Measurements from ENCODE around the gene ADIPOQ. TPM values are rescaled to one million over a fixed set of nuclear protein-coding genes. Genes with fewer than 3 reads are reported as not detected.
"Not testable (repeated sequence)": the region's sequence is repeated elsewhere in the genome, so short reads cannot be mapped to it uniquely, and the experiment has no call there.

The ADIPOQ gene
- total RNA-seq, 1 donor from 2014 or later: 8.2 TPM

GRCh38 chr3:186815435-186815834 is 27.1 kb upstream of the ADIPOQ start:
- TF ChIP-seq CTCF (IDR thresholded peaks at IDR 0.05): no peak
- no peaks in the 10 kb centered on the region for H3K9me3 ChIP-seq
- H3K27me3 ChIP-seq: no peaks in the 10 kb centered on the region
- no peak for DNase-seq (ENCODE audit: low spot score in 2 of 2)
- H3K4me3 ChIP-seq: no peak overlapping the region
- H3K4me1 ChIP-seq: no peaks in the 10 kb centered on the region
- H3K36me3 ChIP-seq: no peaks in the 10 kb centered on the region
- intact Hi-C loops (cut with DNase I): no loop called here
- no peak overlapping the region for H3K27ac ChIP-seq

- H3K4me3 ChIP-seq: no peak overlapping the region
- no peaks in the 10 kb centered on the region for H3K36me3 ChIP-seq
- DNase-seq (ENCODE audit: low spot score in 2 of 2): no peak
- H3K27ac ChIP-seq: no peak overlapping the region
- H3K27me3 ChIP-seq: no peaks in the 10 kb centered on the region
- no peak for TF ChIP-seq CTCF (IDR thresholded peaks at IDR 0.05)
- no peaks in the 10 kb centered on the region for H3K4me1 ChIP-seq
- no peaks in the 10 kb centered on the region for H3K9me3 ChIP-seq
- intact Hi-C loops (cut with DNase I): no loop called here
These were observed 24.0 kb upstream of the ADIPOQ start for GRCh38 chr3:186818516-186818915.

- TF ChIP-seq CTCF (IDR thresholded peaks at IDR 0.05): no peak
- no peak for DNase-seq (ENCODE audit: low spot score in 2 of 2)
- Histone ChIP-seq H3K4me3 (no peak overlapping the region), H3K27me3 (no peaks in the 10 kb centered on the region), H3K27ac (no peak overlapping the region), H3K4me1 (no peaks in the 10 kb centered on the region), H3K36me3 (no peaks in the 10 kb centered on the region), H3K9me3 (no peaks in the 10 kb centered on the region)
- intact Hi-C loops (cut with DNase I): no loop called here
These were observed 23.6 kb upstream of the ADIPOQ start for GRCh38 chr3:186818956-186819355.

- no peak overlapping the region for H3K27ac ChIP-seq
- peak in 1 of 2 donors; percentile 55 for DNase-seq (ENCODE audit: low spot score in 2 of 2)
- no peak overlapping the region for H3K4me3 ChIP-seq
- no peaks in the 10 kb centered on the region for H3K9me3 ChIP-seq
- no peaks in the 10 kb centered on the region for H3K27me3 ChIP-seq
- TF ChIP-seq CTCF (IDR thresholded peaks at IDR 0.05): peak; percentile 22 to 69 (median 53)
- H3K36me3 ChIP-seq: no peaks in the 10 kb centered on the region
- intact Hi-C loops (cut with DNase I): no loop called here
- H3K4me1 ChIP-seq: peaks cover 0 to 5% of the 10 kb centered on the region in 2 donors
These were observed 20.8 kb upstream of the ADIPOQ start for GRCh38 chr3:186821429-186822387.

GRCh38 chr3:186822388-186822759 is 20.1 kb upstream of the ADIPOQ start:
- H3K36me3 ChIP-seq; H3K27me3 ChIP-seq; H3K4me3 ChIP-seq; H3K9me3 ChIP-seq; H3K27ac ChIP-seq; intact Hi-C loops (cut with DNase I); DNase-seq (ENCODE audit: low spot score in 2 of 2); H3K4me1 ChIP-seq: not testable (repeated sequence)

- H3K9me3 ChIP-seq: no peaks in the 10 kb centered on the region
- no peak overlapping the region for H3K27ac ChIP-seq
- no peak for DNase-seq (ENCODE audit: low spot score in 2 of 2)
- no peak for TF ChIP-seq CTCF (IDR thresholded peaks at IDR 0.05)
- H3K36me3 ChIP-seq: no peaks in the 10 kb centered on the region
- H3K27me3 ChIP-seq: peaks cover 2% of the 10 kb centered on the region
- intact Hi-C loops (cut with DNase I): no loop called here
- H3K4me3 ChIP-seq: no peak overlapping the region
- H3K4me1 ChIP-seq: peaks cover 3 to 5% of the 10 kb centered on the region in 2 donors
These were observed 19.1 kb upstream of the ADIPOQ start for GRCh38 chr3:186823386-186823785.
